ENCODE data around the gene NACAD. TPM values are rescaled to one million over a fixed set of nuclear protein-coding genes. Genes with fewer than 3 reads are reported as not detected.

NACAD gene
- polyA plus RNA-seq = 1 to 10 TPM in 2 of 3 donors, under 1 TPM in 1; 0.95 to 3.3 (median 2.0) TPM

DNA sequence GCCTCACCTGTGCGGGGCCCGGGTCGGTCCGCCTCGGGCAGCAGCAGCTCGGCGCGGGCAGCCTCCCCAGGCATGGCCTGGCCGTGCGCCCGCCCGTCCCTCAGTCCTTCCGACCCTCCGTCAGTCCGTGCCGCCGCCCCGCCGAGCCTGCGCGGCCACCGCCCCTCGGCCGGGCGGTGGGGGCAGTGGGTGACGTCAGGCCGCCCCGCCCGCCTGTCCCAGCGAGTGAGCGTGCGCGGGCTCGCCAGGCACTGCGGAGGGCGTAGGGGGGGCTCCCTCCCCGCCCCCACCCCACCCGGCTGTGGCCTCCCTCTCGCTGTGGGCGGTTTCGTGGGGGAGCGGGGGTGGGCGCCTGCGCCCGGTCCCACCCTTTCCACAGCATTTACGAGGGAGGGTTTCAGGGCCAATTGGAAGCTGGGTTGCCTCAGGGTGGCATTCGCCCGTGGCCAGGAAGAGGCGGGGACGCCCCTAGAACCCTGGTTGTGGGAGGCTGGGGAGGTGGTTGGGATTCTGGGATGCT, at the start of gene NACAD:
NACAD (minus strand) TSS at position 149 of the 520 bp plus-strand sequence; CDS start at position 74, 75 bp downstream.
- WGBS, 3 donors = 1% methylated on average over 30 to 50 of the region's 50 CpGs
- H3K27ac ChIP-seq (ENCODE audit: low read depth, low read length) = no peak within 1 kb of the TSS

- WGBS, 3 donors = 35 to 44% (median 42%) methylated on average over 9 of the region's 9 CpGs
These were observed 47.6 kb upstream of the NACAD start for GRCh38 chr7:45136106-45137060.

GRCh38 chr7:45133877-45134276, 45.1 kb upstream of the NACAD start:
- no peak overlapping the region for H3K27ac ChIP-seq (ENCODE audit: low read depth, low read length)
- WGBS, 3 donors = 88 to 94% (median 93%) methylated on average over 7 of the region's 7 CpGs

More at GRCh38 chr7:45136106-45137060, 47.6 kb upstream of the NACAD start:
- no peak overlapping the region for H3K27ac ChIP-seq (ENCODE audit: low read depth, low read length)

DNA sequence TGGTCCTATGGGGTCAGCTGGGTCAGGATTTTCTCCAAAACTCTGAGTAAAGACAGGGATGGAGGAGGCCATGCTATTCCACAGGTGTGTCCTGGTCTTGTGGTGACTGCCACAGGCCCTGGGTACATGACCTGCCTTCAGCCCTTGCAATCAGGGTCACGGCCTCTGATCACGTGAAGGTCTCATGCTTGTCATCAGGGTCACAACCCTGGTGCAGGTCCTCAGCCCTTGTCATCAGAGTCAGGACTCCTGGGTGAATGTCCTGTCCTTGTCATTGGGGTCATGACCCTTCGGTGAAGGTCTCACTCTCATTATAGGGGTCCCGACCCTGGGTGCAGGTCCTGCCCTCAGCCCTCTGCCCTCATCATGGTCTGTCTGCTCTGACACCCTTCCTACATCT, 44.6 kb upstream of the NACAD start:
- H3K27ac ChIP-seq (ENCODE audit: low read depth, low read length) = no peak overlapping the region
- WGBS, 3 donors = 85 to 94% (median 92%) methylated on average over 4 of the region's 4 CpGs

DNA sequence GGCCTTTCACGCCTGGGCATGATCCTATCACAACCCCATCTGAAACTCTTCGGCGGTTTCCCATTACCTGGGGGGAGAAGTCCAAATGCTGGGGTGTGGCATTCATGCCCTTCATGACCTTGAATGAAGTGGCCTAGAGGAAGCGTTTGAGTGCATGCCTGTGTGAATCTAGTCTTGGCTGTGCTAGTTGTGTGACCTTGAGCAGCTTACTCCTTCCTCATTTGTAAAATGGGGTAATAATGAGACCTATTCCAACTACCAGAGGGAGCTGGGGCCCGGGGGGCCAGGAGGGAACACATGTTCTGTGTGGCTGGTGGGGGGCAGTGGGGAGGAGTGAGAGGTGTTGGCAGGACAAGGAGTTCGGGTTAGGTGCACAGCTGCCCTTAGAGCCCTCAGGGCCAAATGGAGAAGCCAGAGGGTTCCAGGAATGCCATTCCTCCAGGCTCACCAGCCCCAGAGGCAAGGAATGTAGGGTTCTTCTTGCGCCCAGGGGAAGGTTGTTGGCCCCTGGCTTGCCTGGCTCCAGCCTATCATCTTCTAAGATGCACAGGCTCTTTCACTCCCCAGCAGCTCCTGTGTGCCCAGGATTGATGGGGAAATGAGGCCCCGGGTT, 44.0 kb upstream of the NACAD start:
- WGBS, 3 donors = 55 to 85% (median 80%) methylated on average over 7 to 8 of the region's 8 CpGs

GRCh38 chr7:45131891-45132290, 43.1 kb upstream of the NACAD start:
- 68 to 70% (median 69%) methylated on average over 4 of the region's 4 CpGs for WGBS, 3 donors

More for the DNA sequence above, 44.0 kb upstream of the NACAD start:
- H3K27ac ChIP-seq (ENCODE audit: low read depth, low read length) = no peak overlapping the region

GRCh38 chr7:45130910-45131309, 42.1 kb upstream of the NACAD start:
- WGBS, 3 donors = 57 to 90% (median 86%) methylated on average over 9 of the region's 9 CpGs
- no peak overlapping the region for H3K27ac ChIP-seq (ENCODE audit: low read depth, low read length)

More at GRCh38 chr7:45131891-45132290, 43.1 kb upstream of the NACAD start:
- no peak overlapping the region for H3K27ac ChIP-seq (ENCODE audit: low read depth, low read length)

GRCh38 chr7:45129906-45130305, 41.1 kb upstream of the NACAD start:
- WGBS, 3 donors = 68 to 80% (median 69%) methylated on average over 12 of the region's 12 CpGs
- no peak overlapping the region for H3K27ac ChIP-seq (ENCODE audit: low read depth, low read length)

DNA sequence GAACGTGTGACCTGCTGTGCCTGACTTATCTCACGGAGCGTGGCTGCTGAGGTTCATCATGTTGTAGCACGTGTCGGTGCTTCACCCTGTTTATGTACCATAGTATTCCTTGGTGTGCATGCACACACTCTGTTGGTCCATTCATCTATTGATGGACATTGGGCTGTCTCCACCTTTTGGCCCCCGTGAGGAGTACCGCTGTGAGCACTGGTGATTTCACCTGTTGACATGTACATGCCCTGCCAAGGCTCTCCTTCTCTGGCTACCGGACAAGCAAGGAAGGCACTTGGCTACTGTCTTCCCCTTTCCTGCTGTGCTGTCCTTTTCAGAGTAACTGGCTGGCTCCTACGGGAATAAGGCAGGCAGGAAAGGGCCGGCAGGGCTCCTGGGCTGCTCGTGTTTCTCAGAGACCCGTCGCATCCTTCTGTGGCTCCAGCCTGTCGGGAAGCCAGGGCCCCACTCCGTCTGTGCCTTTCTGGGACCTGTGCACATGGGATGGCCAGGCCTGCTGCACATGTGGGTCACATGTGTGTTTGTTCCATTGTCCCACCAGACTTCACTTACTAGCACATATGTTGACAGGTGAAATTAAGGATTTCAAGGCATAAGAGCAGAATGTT, 40.5 kb upstream of the NACAD start:
- H3K27ac ChIP-seq (ENCODE audit: low read depth, low read length) = no peak overlapping the region
- WGBS, 3 donors = 76 to 82% (median 81%) methylated on average over 15 of the region's 15 CpGs

- WGBS, 3 donors = 85 to 89% (median 87%) methylated on average over 5 to 6 of the region's 6 CpGs
- H3K27ac ChIP-seq (ENCODE audit: low read depth, low read length) = no peak overlapping the region
These were observed 38.2 kb upstream of the NACAD start for GRCh38 chr7:45126920-45127319.

DNA sequence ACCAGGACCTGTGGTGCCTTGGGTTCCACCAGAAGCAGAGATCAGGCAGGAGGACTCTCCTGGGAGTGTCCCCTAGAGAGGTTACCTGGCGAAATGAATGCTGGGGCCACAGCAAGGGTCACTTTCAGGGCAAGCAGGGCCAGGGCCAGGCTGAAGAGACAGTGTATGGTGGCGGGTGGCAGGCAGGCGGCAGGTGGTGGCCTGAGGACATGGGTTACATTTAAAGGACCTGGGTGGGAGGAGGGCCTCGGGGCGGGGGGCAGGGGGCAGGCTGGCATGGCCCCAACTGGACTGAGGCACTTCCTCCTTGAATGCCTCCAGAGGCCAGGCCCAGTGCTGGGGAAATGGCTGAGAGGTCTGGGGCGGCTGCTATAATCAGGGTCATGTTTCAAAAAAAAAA, 37.4 kb upstream of the NACAD start:
- WGBS, 3 donors = 77 to 80% (median 79%) methylated on average over 6 of the region's 6 CpGs
- no peak overlapping the region for H3K27ac ChIP-seq (ENCODE audit: low read depth, low read length)

- 90 to 92% (median 91%) methylated on average over 11 of the region's 11 CpGs for WGBS, 3 donors
- no peak overlapping the region for H3K27ac ChIP-seq (ENCODE audit: low read depth, low read length)
These were observed 36.6 kb upstream of the NACAD start for GRCh38 chr7:45125193-45125904.

- WGBS, 3 donors = 78 to 79% (median 79%) methylated on average over 10 to 12 of the region's 12 CpGs
- H3K27ac ChIP-seq (ENCODE audit: low read depth, low read length) = no peak overlapping the region
These were observed 35.3 kb upstream of the NACAD start for GRCh38 chr7:45123913-45124710.

DNA sequence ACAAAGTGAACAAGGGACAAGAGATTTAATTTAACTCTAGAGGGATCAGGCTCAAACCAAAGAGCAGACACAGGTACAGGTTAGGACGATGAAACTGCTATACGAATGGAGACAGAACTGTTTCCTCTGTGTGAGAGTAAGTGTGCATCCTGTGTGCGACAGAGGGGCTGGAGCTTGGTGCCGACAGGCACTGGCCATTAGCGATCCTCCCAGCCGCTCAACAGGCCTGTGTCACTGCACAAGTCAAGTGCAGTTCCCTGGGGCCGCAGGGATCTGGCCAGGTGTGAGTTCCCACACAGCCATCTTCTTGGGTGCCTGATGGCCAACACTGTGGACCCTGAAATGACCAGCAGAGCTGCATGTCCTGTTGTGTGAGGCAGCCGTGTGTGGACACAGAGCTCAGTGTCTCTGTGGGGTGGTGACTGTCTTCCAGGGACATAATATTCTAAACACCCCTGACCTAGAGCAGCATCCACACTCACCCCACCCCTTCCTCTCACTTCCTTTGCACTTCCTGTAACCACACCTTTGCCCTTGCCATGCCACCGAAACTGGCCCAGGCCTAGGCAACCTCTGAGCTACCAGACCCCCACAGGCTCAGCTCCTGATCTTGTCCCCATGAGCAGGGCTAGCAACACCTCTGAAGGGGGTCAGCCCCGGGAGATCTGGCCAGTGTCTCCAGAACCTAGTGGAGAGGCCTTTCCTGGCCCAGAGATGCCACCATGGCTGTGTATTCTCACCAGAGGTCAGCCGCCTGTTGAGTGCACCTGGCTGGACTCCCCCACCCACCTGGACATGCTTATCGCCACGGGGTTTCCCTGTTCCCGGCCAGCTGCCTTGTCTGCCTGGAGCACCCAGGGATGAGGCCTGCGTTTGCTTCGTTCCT, 34.4 kb upstream of the NACAD start:
- 63 to 75% (median 73%) methylated on average over 15 to 16 of the region's 16 CpGs for WGBS, 3 donors
- no peak overlapping the region for H3K27ac ChIP-seq (ENCODE audit: low read depth, low read length)

GRCh38 chr7:45119550-45119949, 30.8 kb upstream of the NACAD start:
- H3K27ac ChIP-seq (ENCODE audit: low read depth, low read length) = no peak overlapping the region
- 81 to 93% (median 82%) methylated on average over 3 of the region's 3 CpGs for WGBS, 3 donors

GRCh38 chr7:45118889-45119331, 30.1 kb upstream of the NACAD start:
- WGBS, 3 donors = 84 to 93% (median 89%) methylated on average over 3 of the region's 3 CpGs
- no peak overlapping the region for H3K27ac ChIP-seq (ENCODE audit: low read depth, low read length)

All from adipose tissue (tissue), 3 donors.